Measurements from ENCODE around the gene DCAF5.

DCAF5 gene

GRCh38 chr14:69154779-69155178 is 1.9 kb upstream of the DCAF5 start:
- no peak for TF ChIP-seq CTCF (IDR thresholded peaks at IDR 0.05; ENCODE audit: extremely low read depth, insufficient read depth, missing control alignments)
- DNase-seq (ENCODE audit: low spot score) = no peak
- in situ Hi-C loops (cut with MboI; ENCODE audit: low pct_unique_long_range_greater_than_20kb, low sequenced_read_pairs, unreplicated experiment) = no loop called here

GRCh38 chr14:69153873-69154270 is 953 bp upstream of the DCAF5 start:
- no peak for TF ChIP-seq CTCF (IDR thresholded peaks at IDR 0.05; ENCODE audit: extremely low read depth, insufficient read depth, missing control alignments)
- in situ Hi-C loops (cut with MboI; ENCODE audit: low pct_unique_long_range_greater_than_20kb, low sequenced_read_pairs, unreplicated experiment) = no loop called here
- DNase-seq (ENCODE audit: low spot score) = peak; percentile 24

- TF ChIP-seq CTCF (IDR thresholded peaks at IDR 0.05; ENCODE audit: extremely low read depth, insufficient read depth, missing control alignments) = no peak
- in situ Hi-C loops (cut with MboI; ENCODE audit: low pct_unique_long_range_greater_than_20kb, low sequenced_read_pairs, unreplicated experiment) = no loop called here
- DNase-seq (ENCODE audit: low spot score) = peak; percentile 99
Measured at GRCh38 chr14:69153152-69153872, 393 bp upstream of the DCAF5 start.

GRCh38 chr14:69152181-69152901 is 578 bp downstream of the DCAF5 start:
- peak; percentile 51 for DNase-seq (ENCODE audit: low spot score)
- no peak for TF ChIP-seq CTCF (IDR thresholded peaks at IDR 0.05; ENCODE audit: extremely low read depth, insufficient read depth, missing control alignments)
- in situ Hi-C loops (cut with MboI; ENCODE audit: low pct_unique_long_range_greater_than_20kb, low sequenced_read_pairs, unreplicated experiment) = no loop called here

GRCh38 chr14:69151458-69152180 is 1.3 kb downstream of the DCAF5 start:
- in situ Hi-C loops (cut with MboI; ENCODE audit: low pct_unique_long_range_greater_than_20kb, low sequenced_read_pairs, unreplicated experiment) = no loop called here
- DNase-seq (ENCODE audit: low spot score) = peak; percentile 91

More at GRCh38 chr14:69151458-69152180, 1.3 kb downstream of the DCAF5 start:
- peak; percentile 67 for TF ChIP-seq CTCF (IDR thresholded peaks at IDR 0.05; ENCODE audit: extremely low read depth, insufficient read depth, missing control alignments)
